ENCODE data around the gene PTK6.

PTK6 gene

GRCh38 chr20:63487116-63487764 lies 49.9 kb downstream of the PTK6 start:
- Histone ChIP-seq H3K27me3 (ENCODE audit: insufficient read depth, poor library complexity, severe bottlenecking) (peaks cover 31% of the 10 kb centered on the region), H3K4me3 (replicated peaks; ENCODE audit: insufficient read depth, low read length) (no peak overlapping the region), H3K27ac (replicated peaks) (no peak overlapping the region)
- no peak for DNase-seq (ENCODE audit: low read depth in 1 of 2, low spot score in 1 of 2)
- TF ChIP-seq SPI1 (IDR thresholded peaks at IDR 0.05; ENCODE audit: borderline replicate concordance, low read depth): no peak

- no peak overlapping the region for H3K4me3 ChIP-seq (replicated peaks; ENCODE audit: insufficient read depth, low read length)
- no peak for TF ChIP-seq GABPA (IDR thresholded peaks at IDR 0.05; ENCODE audit: low read depth)
- no peak for TF ChIP-seq POLR2AphosphoS5 (IDR thresholded peaks at IDR 0.05; ENCODE audit: low read depth)
- no peak for TF ChIP-seq REST (IDR thresholded peaks at IDR 0.05; ENCODE audit: insufficient replicate concordance, low read depth)
- TF ChIP-seq SPI1 (IDR thresholded peaks at IDR 0.05; ENCODE audit: borderline replicate concordance, low read depth): no peak
- no peak for TF ChIP-seq CTCF (IDR thresholded peaks at IDR 0.05; ENCODE audit: insufficient read depth, low read length)
- no peak for DNase-seq (ENCODE audit: low read depth in 1 of 2, low spot score in 1 of 2)
- no peak overlapping the region for H3K27ac ChIP-seq (replicated peaks)
- peaks cover 36% of the 10 kb centered on the region for H3K27me3 ChIP-seq (ENCODE audit: insufficient read depth, poor library complexity, severe bottlenecking)
Observed at GRCh38 chr20:63486300-63486855, 50.8 kb downstream of the PTK6 start.

GRCh38 chr20:63484651-63485403 lies 52.3 kb downstream of the PTK6 start:
- peaks cover 39% of the 10 kb centered on the region for H3K27me3 ChIP-seq (ENCODE audit: insufficient read depth, poor library complexity, severe bottlenecking)
- DNase-seq (ENCODE audit: low read depth in 1 of 2, low spot score in 1 of 2): no peak
- no peak for TF ChIP-seq GABPA (IDR thresholded peaks at IDR 0.05; ENCODE audit: low read depth)
- no peak for TF ChIP-seq REST (IDR thresholded peaks at IDR 0.05; ENCODE audit: insufficient replicate concordance, low read depth)
- no peak for TF ChIP-seq SPI1 (IDR thresholded peaks at IDR 0.05; ENCODE audit: borderline replicate concordance, low read depth)
- no peak overlapping the region for H3K4me3 ChIP-seq (replicated peaks; ENCODE audit: insufficient read depth, low read length)
- no peak overlapping the region for H3K27ac ChIP-seq (replicated peaks)

- DNase-seq (ENCODE audit: low read depth in 1 of 2, low spot score in 1 of 2): no peak
- Histone ChIP-seq H3K27ac (replicated peaks) (no peak overlapping the region), H3K4me3 (replicated peaks; ENCODE audit: insufficient read depth, low read length) (no peak overlapping the region), H3K27me3 (ENCODE audit: insufficient read depth, poor library complexity, severe bottlenecking) (peaks cover 35% of the 10 kb centered on the region)
- TF ChIP-seq POLR2AphosphoS5 (IDR thresholded peaks at IDR 0.05; ENCODE audit: low read depth) (no peak), SPI1 (IDR thresholded peaks at IDR 0.05; ENCODE audit: borderline replicate concordance, low read depth) (no peak), CTCF (IDR thresholded peaks at IDR 0.05; ENCODE audit: insufficient read depth, low read length) (no peak), GABPA (IDR thresholded peaks at IDR 0.05; ENCODE audit: low read depth) (no peak), REST (IDR thresholded peaks at IDR 0.05; ENCODE audit: insufficient replicate concordance, low read depth) (no peak)
Observed at GRCh38 chr20:63484236-63484635, 52.9 kb downstream of the PTK6 start.
